Measurements from ENCODE around the gene PHLPP1.
"Not testable (repeated sequence)": the region's sequence is repeated elsewhere in the genome, so short reads cannot be mapped to it uniquely, and the experiment has no call there.

Gene PHLPP1

GRCh38 chr18:62697636-62698035 lies 17.7 kb upstream of the PHLPP1 start:
- peaks cover 0 to 4% (median 0%) of the 10 kb centered on the region in 5 donors for H3K27me3 ChIP-seq (ENCODE audit: control insufficient read depth in 5 of 5, insufficient read depth in 4 of 5, low read length in 5 of 5)
- no peak overlapping the region for H3K4me3 ChIP-seq (ENCODE audit: low read depth in 1 of 5, low read length in 5 of 5)
- no peaks in the 10 kb centered on the region for H3K9me3 ChIP-seq (ENCODE audit: control insufficient read depth in 5 of 5, low read length in 5 of 5)
- no peak overlapping the region for H3K27ac ChIP-seq (ENCODE audit: low read depth, low read length)
- peaks cover 0 to 3% (median 0%) of the 10 kb centered on the region in 5 donors for H3K4me1 ChIP-seq (ENCODE audit: control insufficient read depth in 5 of 5, insufficient read depth in 5 of 5, low read length in 5 of 5)
- H3K9ac ChIP-seq (ENCODE audit: low read length in 5 of 5) = no peak overlapping the region
- H3K36me3 ChIP-seq (ENCODE audit: control insufficient read depth in 5 of 5, insufficient read depth in 5 of 5, low read length in 5 of 5) = no peaks in the 10 kb centered on the region

- no peaks in the 10 kb centered on the region for H3K9me3 ChIP-seq (ENCODE audit: control insufficient read depth in 5 of 5, low read length in 5 of 5)
- peaks cover 0 to 3% (median 0%) of the 10 kb centered on the region in 5 donors for H3K4me1 ChIP-seq (ENCODE audit: control insufficient read depth in 5 of 5, insufficient read depth in 5 of 5, low read length in 5 of 5)
- H3K36me3 ChIP-seq (ENCODE audit: control insufficient read depth in 5 of 5, insufficient read depth in 5 of 5, low read length in 5 of 5) = no peaks in the 10 kb centered on the region
- peaks cover 0 to 4% (median 0%) of the 10 kb centered on the region in 5 donors for H3K27me3 ChIP-seq (ENCODE audit: control insufficient read depth in 5 of 5, insufficient read depth in 4 of 5, low read length in 5 of 5)
- no peak overlapping the region for H3K9ac ChIP-seq (ENCODE audit: low read length in 5 of 5)
- H3K4me3 ChIP-seq (ENCODE audit: low read depth in 1 of 5, low read length in 5 of 5) = no peak overlapping the region
- no peak overlapping the region for H3K27ac ChIP-seq (ENCODE audit: low read depth, low read length)
Observed at GRCh38 chr18:62702259-62702658, 13.1 kb upstream of the PHLPP1 start.

- H3K9me3 ChIP-seq (ENCODE audit: control insufficient read depth in 5 of 5, low read length in 5 of 5); H3K27ac ChIP-seq (ENCODE audit: low read depth, low read length); H3K27me3 ChIP-seq (ENCODE audit: control insufficient read depth in 5 of 5, insufficient read depth in 4 of 5, low read length in 5 of 5); H3K36me3 ChIP-seq (ENCODE audit: control insufficient read depth in 5 of 5, insufficient read depth in 5 of 5, low read length in 5 of 5); H3K4me3 ChIP-seq (ENCODE audit: low read depth in 1 of 5, low read length in 5 of 5); H3K4me1 ChIP-seq (ENCODE audit: control insufficient read depth in 5 of 5, insufficient read depth in 5 of 5, low read length in 5 of 5); H3K9ac ChIP-seq (ENCODE audit: low read length in 5 of 5): not testable (repeated sequence)
Observed at GRCh38 chr18:62706879-62707278, 8.5 kb upstream of the PHLPP1 start.

- not testable (repeated sequence) for H3K4me3 ChIP-seq (ENCODE audit: low read depth in 1 of 5, low read length in 5 of 5); H3K9me3 ChIP-seq (ENCODE audit: control insufficient read depth in 5 of 5, low read length in 5 of 5); H3K9ac ChIP-seq (ENCODE audit: low read length in 5 of 5); H3K27me3 ChIP-seq (ENCODE audit: control insufficient read depth in 5 of 5, insufficient read depth in 4 of 5, low read length in 5 of 5); H3K36me3 ChIP-seq (ENCODE audit: control insufficient read depth in 5 of 5, insufficient read depth in 5 of 5, low read length in 5 of 5); H3K27ac ChIP-seq (ENCODE audit: low read depth, low read length); H3K4me1 ChIP-seq (ENCODE audit: control insufficient read depth in 5 of 5, insufficient read depth in 5 of 5, low read length in 5 of 5)
Observed at GRCh38 chr18:62709908-62710307, 5.4 kb upstream of the PHLPP1 start.

- H3K9ac ChIP-seq (ENCODE audit: low read length in 5 of 5) = no peak overlapping the region
- H3K27ac ChIP-seq (ENCODE audit: low read depth, low read length) = no peak overlapping the region
- peaks cover 0 to 3% (median 0%) of the 10 kb centered on the region in 5 donors for H3K27me3 ChIP-seq (ENCODE audit: control insufficient read depth in 5 of 5, insufficient read depth in 4 of 5, low read length in 5 of 5)
- no peak overlapping the region for H3K4me3 ChIP-seq (ENCODE audit: low read depth in 1 of 5, low read length in 5 of 5)
- H3K36me3 ChIP-seq (ENCODE audit: control insufficient read depth in 5 of 5, insufficient read depth in 5 of 5, low read length in 5 of 5) = no peaks in the 10 kb centered on the region
- no peaks in the 10 kb centered on the region for H3K9me3 ChIP-seq (ENCODE audit: control insufficient read depth in 5 of 5, low read length in 5 of 5)
- peaks cover 5 to 7% (median 6%) of the 10 kb centered on the region in 5 donors for H3K4me1 ChIP-seq (ENCODE audit: control insufficient read depth in 5 of 5, insufficient read depth in 5 of 5, low read length in 5 of 5)
Observed at GRCh38 chr18:62710417-62710816, 4.9 kb upstream of the PHLPP1 start.

GRCh38 chr18:62711781-62712180 lies 3.6 kb upstream of the PHLPP1 start:
- no peaks in the 10 kb centered on the region for H3K36me3 ChIP-seq (ENCODE audit: control insufficient read depth in 5 of 5, insufficient read depth in 5 of 5, low read length in 5 of 5)
- H3K27ac ChIP-seq (ENCODE audit: low read depth, low read length) = no peak overlapping the region
- peaks cover 0 to 3% (median 0%) of the 10 kb centered on the region in 5 donors for H3K27me3 ChIP-seq (ENCODE audit: control insufficient read depth in 5 of 5, insufficient read depth in 4 of 5, low read length in 5 of 5)
- H3K4me3 ChIP-seq (ENCODE audit: low read depth in 1 of 5, low read length in 5 of 5) = no peak overlapping the region
- H3K4me1 ChIP-seq (ENCODE audit: control insufficient read depth in 5 of 5, insufficient read depth in 5 of 5, low read length in 5 of 5) = peaks cover 5 to 10% (median 7%) of the 10 kb centered on the region in 5 donors
- no peak overlapping the region for H3K9ac ChIP-seq (ENCODE audit: low read length in 5 of 5)
- no peaks in the 10 kb centered on the region for H3K9me3 ChIP-seq (ENCODE audit: control insufficient read depth in 5 of 5, low read length in 5 of 5)

GRCh38 chr18:62713651-62714247 lies 1.6 kb upstream of the PHLPP1 start:
- Histone ChIP-seq H3K27me3 (ENCODE audit: control insufficient read depth in 5 of 5, insufficient read depth in 4 of 5, low read length in 5 of 5) (peaks cover 0 to 3% (median 0%) of the 10 kb centered on the region in 5 donors), H3K4me1 (ENCODE audit: control insufficient read depth in 5 of 5, insufficient read depth in 5 of 5, low read length in 5 of 5) (peaks cover 7 to 28% (median 22%) of the 10 kb centered on the region in 5 donors), H3K36me3 (ENCODE audit: control insufficient read depth in 5 of 5, insufficient read depth in 5 of 5, low read length in 5 of 5) (no peaks in the 10 kb centered on the region), H3K9ac (ENCODE audit: low read length in 5 of 5) (no peak overlapping the region), H3K27ac (ENCODE audit: low read depth, low read length) (no peak overlapping the region), H3K4me3 (ENCODE audit: low read depth in 1 of 5, low read length in 5 of 5) (no peak overlapping the region), H3K9me3 (ENCODE audit: control insufficient read depth in 5 of 5, low read length in 5 of 5) (no peaks in the 10 kb centered on the region)

GRCh38 chr18:62714671-62715435 lies 488 bp upstream of the PHLPP1 start:
- peak overlapping the region; percentile 88 for H3K27ac ChIP-seq (ENCODE audit: low read depth, low read length)
- H3K9me3 ChIP-seq (ENCODE audit: control insufficient read depth in 5 of 5, low read length in 5 of 5) = no peaks in the 10 kb centered on the region
- H3K36me3 ChIP-seq (ENCODE audit: control insufficient read depth in 5 of 5, insufficient read depth in 5 of 5, low read length in 5 of 5) = no peaks in the 10 kb centered on the region
- peak overlapping the region; percentile 30 to 85 (median 72) for H3K4me3 ChIP-seq (ENCODE audit: low read depth in 1 of 5, low read length in 5 of 5)
- peaks cover 7 to 39% (median 32%) of the 10 kb centered on the region in 5 donors for H3K4me1 ChIP-seq (ENCODE audit: control insufficient read depth in 5 of 5, insufficient read depth in 5 of 5, low read length in 5 of 5)
- peak overlapping the region; percentile 17 to 71 (median 62) for H3K9ac ChIP-seq (ENCODE audit: low read length in 5 of 5)
- peaks cover 0 to 3% (median 0%) of the 10 kb centered on the region in 5 donors for H3K27me3 ChIP-seq (ENCODE audit: control insufficient read depth in 5 of 5, insufficient read depth in 4 of 5, low read length in 5 of 5)

- Histone ChIP-seq H3K9ac (ENCODE audit: low read length in 5 of 5) (peak overlapping the region in 4 of 5 donors; percentile 71 to 77 (median 72)), H3K27me3 (ENCODE audit: control insufficient read depth in 5 of 5, insufficient read depth in 4 of 5, low read length in 5 of 5) (peaks cover 0 to 3% (median 0%) of the 10 kb centered on the region in 5 donors), H3K4me3 (ENCODE audit: low read depth in 1 of 5, low read length in 5 of 5) (peak overlapping the region in 4 of 5 donors; percentile 84 to 91 (median 85))
Observed at GRCh38 chr18:62715759-62716615, 646 bp downstream of the PHLPP1 start.

More at GRCh38 chr18:62715759-62716615, 646 bp downstream of the PHLPP1 start:
- H3K4me1 ChIP-seq (ENCODE audit: control insufficient read depth in 5 of 5, insufficient read depth in 5 of 5, low read length in 5 of 5) = peaks cover 7 to 43% (median 32%) of the 10 kb centered on the region in 5 donors
- H3K9me3 ChIP-seq (ENCODE audit: control insufficient read depth in 5 of 5, low read length in 5 of 5) = no peaks in the 10 kb centered on the region
- no peaks in the 10 kb centered on the region for H3K36me3 ChIP-seq (ENCODE audit: control insufficient read depth in 5 of 5, insufficient read depth in 5 of 5, low read length in 5 of 5)
- H3K27ac ChIP-seq (ENCODE audit: low read depth, low read length) = peak overlapping the region; percentile 57

Measured in subcutaneous abdominal adipose tissue (tissue), 5 donors.